Lung (tissue), 12 donors: ENCODE measurements around the gene GLT1D1. TPM values are rescaled to one million over a fixed set of nuclear protein-coding genes. Genes with fewer than 3 reads are reported as not detected.
A peak's percentile ranks its signal among the peaks of the same experiment; 100 is the strongest.

ENCODE experiments used
- ATAC-seq: fragments of 200-7000 bp; cut with Tn5 transposase; one replicate; pipeline ENCODE4 v1.9.1; 2020; ENCODE audit warnings: moderate number of reproducible peaks; ENCODE audit not compliant: insufficient read depth, low FRiP score
- DNase-seq, 3 donors: peaks; one replicate each; pipeline ENCODE4 v3.0.0-alpha.2; 2013 to 2017
- H3K27ac ChIP-seq, 2 donors: one replicate each; pipeline ENCODE4 v1.5.1; 2013; ENCODE audit warnings: mild to moderate bottlenecking in 2 of 2, moderate library complexity in 2 of 2, control low read depth in 1 of 2, inconsistent platforms in 1 of 2, low read depth in 1 of 2, low read length in 1 of 2
- H3K27me3 ChIP-seq, 3 donors: one replicate each; pipeline ENCODE4 v1.5.1; 2013; ENCODE audit warnings: low read length in 2 of 3; ENCODE audit not compliant: control insufficient read depth in 3 of 3, insufficient read depth in 3 of 3
- H3K36me3 ChIP-seq, 4 donors: one replicate each; pipeline ENCODE4 v1.5.1; 2013; ENCODE audit warnings: low read length in 4 of 4, mild to moderate bottlenecking in 1 of 4, moderate library complexity in 1 of 4; ENCODE audit not compliant: control insufficient read depth in 4 of 4, insufficient read depth in 4 of 4
- H3K4me1 ChIP-seq, 5 donors: one replicate each; pipeline ENCODE4 v1.5.1; 2013; ENCODE audit warnings: low read length in 5 of 5, mild to moderate bottlenecking in 2 of 5, moderate library complexity in 1 of 5; ENCODE audit not compliant: control insufficient read depth in 5 of 5, insufficient read depth in 5 of 5
- H3K4me3 ChIP-seq: one replicate; pipeline ENCODE4 v1.5.1; 2013; ENCODE audit warnings: mild to moderate bottlenecking, control low read depth, moderate library complexity
- H3K9ac ChIP-seq, 2 donors: one replicate each; pipeline ENCODE4 v1.5.1; 2013; ENCODE audit warnings: low read length in 2 of 2, control low read depth in 1 of 2; ENCODE audit not compliant: insufficient read depth in 1 of 2
- H3K9me3 ChIP-seq, 4 donors: one replicate each; pipeline ENCODE4 v1.5.1; 2013; ENCODE audit warnings: low read length in 3 of 4, mild to moderate bottlenecking in 1 of 4, moderate library complexity in 1 of 4; ENCODE audit not compliant: control insufficient read depth in 4 of 4, insufficient read depth in 3 of 4
- CTCF ChIP-seq: IDR thresholded peaks from 2 replicates; pipeline ENCODE4 v1.5.1; 2012; ENCODE audit warnings: mild to moderate bottlenecking; ENCODE audit errors: control extremely low read depth, extremely low read depth
- WGBS, 2 donors: extraction: QIAGEN DNeasy Blood & Tissue Kit; methylation state at CpG; one replicate each; pipeline ENCODE4 v1.1.7; 2013; 5-methylcytosine and 5-hydroxymethylcytosine counted together
- polyA plus RNA-seq, 2 donors: library from polyadenylated mRNA; stranded (reverse); fragments of 200-250 nt; gene quantifications; one replicate each; pipeline ENCODE4 v1.2.1, GENCODE V29; 2013
- total RNA-seq, 2 donors: library from RNA; depleted of rRNA in 1 of 2; stranded (reverse); fragments of >200 nt in 1 of 2; gene quantifications; one replicate each; pipeline ENCODE4 v1.2.1, GENCODE V29; 2014 to 2021
- donor health status: control.
- donor health status: control.
- donor health status: Bipolar disorder and iron deficiency.
- donor health status: healthy.
- donor health status: DM: yes; HTN: yes; CAD: no.

GLT1D1 gene
- total and polyA plus RNA-seq, 4 donors = 0.39 to 25.4 (median 4.2) TPM

DNA sequence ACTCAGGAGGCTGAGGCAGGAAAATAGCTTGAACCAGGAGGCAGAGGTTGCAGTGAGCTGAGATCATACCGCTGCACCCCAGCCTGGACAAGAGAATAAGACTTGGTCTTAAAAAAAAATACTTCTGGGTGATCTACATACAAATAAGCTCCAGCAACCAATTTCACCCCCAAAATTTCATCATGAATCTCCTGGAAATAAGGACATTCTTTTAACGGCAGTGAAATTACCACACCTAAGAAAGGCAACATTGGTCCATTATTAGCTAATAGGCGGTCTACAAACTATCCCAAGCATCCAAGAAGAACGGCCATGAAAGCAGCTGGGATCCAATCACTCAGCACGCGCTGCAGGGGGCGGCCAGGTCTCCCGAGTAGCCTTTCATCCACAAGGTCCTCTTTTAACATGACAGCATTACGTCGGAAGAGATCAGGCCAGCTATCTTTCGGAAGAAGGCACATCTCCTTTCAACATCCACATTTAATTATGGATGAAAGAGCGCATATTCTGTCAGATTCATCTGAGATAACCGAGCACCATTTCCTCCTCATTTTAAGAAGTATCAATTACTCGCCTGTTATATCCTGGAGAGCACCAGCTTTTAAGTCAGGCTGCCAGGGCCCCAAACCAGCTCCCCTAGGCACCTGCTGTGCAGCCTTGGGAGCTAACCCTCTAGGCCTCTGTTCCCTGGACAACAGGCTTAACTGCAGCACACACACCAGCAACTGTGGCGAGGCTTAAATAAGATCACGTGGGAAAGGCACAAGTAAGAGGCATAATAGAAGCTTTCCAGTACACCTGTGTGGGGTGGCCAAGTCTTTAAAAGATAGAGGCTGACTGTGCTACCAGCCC lies 33.8 kb upstream of the GLT1D1 start:
- Histone ChIP-seq H3K4me3 (no peak overlapping the region), H3K9me3 (no peaks in the 10 kb centered on the region), H3K4me1 (peaks cover 2 to 30% (median 14%) of the 10 kb centered on the region in 5 donors), H3K36me3 (peaks cover 0 to 8% (median 5%) of the 10 kb centered on the region in 4 donors), H3K27ac (no peak overlapping the region), H3K9ac (no peak overlapping the region), H3K27me3 (no peaks in the 10 kb centered on the region)
- TF ChIP-seq CTCF = no peak
- DNase-seq (no peak), ATAC-seq (no peak)
- WGBS, 2 donors = 68 to 86% methylated on average over 16 of the region's 16 CpGs

- peaks cover 0 to 8% (median 4%) of the 10 kb centered on the region in 4 donors for H3K36me3 ChIP-seq
- TF ChIP-seq CTCF = no peak
- H3K27me3 ChIP-seq = no peaks in the 10 kb centered on the region
- ATAC-seq (no peak), DNase-seq (no peak)
- no peak overlapping the region for H3K9ac ChIP-seq
- WGBS, 2 donors = 84 to 90% methylated on average over 6 of the region's 6 CpGs
- peaks cover 2 to 30% (median 14%) of the 10 kb centered on the region in 5 donors for H3K4me1 ChIP-seq
- no peaks in the 10 kb centered on the region for H3K9me3 ChIP-seq
- peak overlapping the region in 1 of 2 donors; percentile 43 for H3K27ac ChIP-seq
- no peak overlapping the region for H3K4me3 ChIP-seq
Measured at GRCh38 chr12:128820253-128820652, 33.0 kb upstream of the GLT1D1 start.

DNA sequence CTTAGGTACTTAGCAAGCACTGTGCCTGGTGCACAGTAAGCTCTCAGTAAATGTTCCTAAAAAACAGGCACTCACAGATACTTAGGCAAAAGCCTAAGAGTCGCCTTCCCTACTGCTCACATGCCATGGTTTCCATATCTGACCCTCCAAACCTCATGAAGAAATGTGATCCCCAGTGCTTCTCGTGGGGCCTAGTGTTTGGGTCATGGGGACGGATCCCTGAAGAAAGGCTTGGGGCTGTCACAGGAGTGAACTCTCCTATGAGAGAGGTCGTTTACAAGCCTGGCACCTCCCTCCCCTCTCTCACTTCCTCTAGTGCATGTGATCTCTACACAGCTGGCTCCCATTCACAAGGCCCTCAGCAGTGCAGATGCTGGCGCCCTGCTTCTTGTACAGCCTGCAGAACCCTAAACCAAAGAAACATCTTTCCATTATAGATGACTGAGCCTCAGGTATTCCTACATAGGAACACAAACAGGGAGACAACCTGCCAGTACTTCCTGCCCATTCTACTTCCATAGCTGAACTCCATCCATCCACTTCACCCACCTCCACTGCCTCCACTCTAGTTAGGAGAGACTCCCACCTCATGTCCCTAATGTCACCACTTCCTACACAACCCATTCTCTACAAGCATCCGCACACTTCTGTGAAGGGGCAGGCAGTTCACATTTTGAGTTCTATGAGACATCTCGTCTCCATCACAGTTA lies 32.4 kb upstream of the GLT1D1 start:
- H3K27me3 ChIP-seq = no peaks in the 10 kb centered on the region
- peaks cover 0 to 8% (median 4%) of the 10 kb centered on the region in 4 donors for H3K36me3 ChIP-seq
- no peaks in the 10 kb centered on the region for H3K9me3 ChIP-seq
- no peak overlapping the region for H3K4me3 ChIP-seq
- H3K4me1 ChIP-seq = peaks cover 2 to 30% (median 11%) of the 10 kb centered on the region in 5 donors
- ATAC-seq = no peak
- TF ChIP-seq CTCF = no peak
- H3K9ac ChIP-seq = no peak overlapping the region
- DNase-seq = peak in 2 of 3 donors; percentile 22 to 33
- peak overlapping the region; percentile 21 to 43 for H3K27ac ChIP-seq
- 40 to 63% methylated on average over 7 of the region's 7 CpGs for WGBS, 2 donors
